Hepatocyte (in vitro differentiated cells): ENCODE results near the gene MAGI1.

Experiments
- EZH2 ChIP-seq: fragments of 200-600 bp; sonication (generic); IDR thresholded peaks from 2 replicates; pipeline ENCODE4 v1.6.1; 2016; ENCODE audit warnings: antibody characterized with exemption, mild to moderate bottlenecking, borderline replicate concordance
- TF ChIP-seq, protein P1 (sequence below): fragments of 200-600 bp; sonication (generic); IDR thresholded peaks from 2 replicates; pipeline ENCODE4 v1.5.1; 2016; ENCODE audit warnings: antibody characterized with exemption, mild to moderate bottlenecking; ENCODE audit not compliant: poor library complexity

GRCh38 chr3:66012711-66013110, 26.0 kb downstream of the MAGI1 start:
- TF ChIP-seq, protein P1, sequence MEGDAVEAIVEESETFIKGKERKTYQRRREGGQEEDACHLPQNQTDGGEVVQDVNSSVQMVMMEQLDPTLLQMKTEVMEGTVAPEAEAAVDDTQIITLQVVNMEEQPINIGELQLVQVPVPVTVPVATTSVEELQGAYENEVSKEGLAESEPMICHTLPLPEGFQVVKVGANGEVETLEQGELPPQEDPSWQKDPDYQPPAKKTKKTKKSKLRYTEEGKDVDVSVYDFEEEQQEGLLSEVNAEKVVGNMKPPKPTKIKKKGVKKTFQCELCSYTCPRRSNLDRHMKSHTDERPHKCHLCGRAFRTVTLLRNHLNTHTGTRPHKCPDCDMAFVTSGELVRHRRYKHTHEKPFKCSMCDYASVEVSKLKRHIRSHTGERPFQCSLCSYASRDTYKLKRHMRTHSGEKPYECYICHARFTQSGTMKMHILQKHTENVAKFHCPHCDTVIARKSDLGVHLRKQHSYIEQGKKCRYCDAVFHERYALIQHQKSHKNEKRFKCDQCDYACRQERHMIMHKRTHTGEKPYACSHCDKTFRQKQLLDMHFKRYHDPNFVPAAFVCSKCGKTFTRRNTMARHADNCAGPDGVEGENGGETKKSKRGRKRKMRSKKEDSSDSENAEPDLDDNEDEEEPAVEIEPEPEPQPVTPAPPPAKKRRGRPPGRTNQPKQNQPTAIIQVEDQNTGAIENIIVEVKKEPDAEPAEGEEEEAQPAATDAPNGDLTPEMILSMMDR, result no peak
- no peak for TF ChIP-seq EZH2
